KOPT-K1 (cell line): Measurements from ENCODE around the gene ATP5MC2.
"Not testable (repeated sequence)": the region's sequence is repeated elsewhere in the genome, so short reads cannot be mapped to it uniquely, and the experiment has no call there.

Source experiments
- H3K27ac ChIP-seq: fragments of 200-600 bp; sonication (generic); 2 replicates; pipeline ENCODE4 v1.5.1; 2016; ENCODE audit warnings: antibody characterized with exemption, mild to moderate bottlenecking, low read depth, low read length; ENCODE audit not compliant: poor library complexity, severe bottlenecking
- H3K36me3 ChIP-seq: fragments of 200-600 bp; sonication (generic); 2 replicates; pipeline ENCODE4 v1.5.1; 2017; ENCODE audit warnings: antibody characterized with exemption, mild to moderate bottlenecking, low read length, moderate library complexity; ENCODE audit not compliant: insufficient read depth
- H3K9me3 ChIP-seq: fragments of 200-600 bp; sonication (generic); 2 replicates; pipeline ENCODE4 v1.5.1; 2017; ENCODE audit warnings: antibody characterized with exemption, low read length, mild to moderate bottlenecking; ENCODE audit not compliant: insufficient read depth, poor library complexity, severe bottlenecking

The ATP5MC2 gene

GRCh38 chr12:53644133-53644532 is 31.8 kb downstream of the ATP5MC2 start:
- Histone ChIP-seq H3K27ac (no peak overlapping the region), H3K9me3 (no peaks in the 10 kb centered on the region), H3K36me3 (no peaks in the 10 kb centered on the region)

- Histone ChIP-seq H3K27ac (no peak overlapping the region), H3K9me3 (no peaks in the 10 kb centered on the region), H3K36me3 (no peaks in the 10 kb centered on the region)
Observed at GRCh38 chr12:53643232-53643979, 32.5 kb downstream of the ATP5MC2 start.

- Histone ChIP-seq H3K27ac (no peak overlapping the region), H3K9me3 (no peaks in the 10 kb centered on the region), H3K36me3 (no peaks in the 10 kb centered on the region)
Observed at GRCh38 chr12:53638057-53638456, 37.8 kb downstream of the ATP5MC2 start.

- no peak overlapping the region for H3K27ac ChIP-seq
- H3K9me3 ChIP-seq = no peaks in the 10 kb centered on the region
- H3K36me3 ChIP-seq = no peaks in the 10 kb centered on the region
Observed at GRCh38 chr12:53636641-53637040, 39.2 kb downstream of the ATP5MC2 start.

DNA sequence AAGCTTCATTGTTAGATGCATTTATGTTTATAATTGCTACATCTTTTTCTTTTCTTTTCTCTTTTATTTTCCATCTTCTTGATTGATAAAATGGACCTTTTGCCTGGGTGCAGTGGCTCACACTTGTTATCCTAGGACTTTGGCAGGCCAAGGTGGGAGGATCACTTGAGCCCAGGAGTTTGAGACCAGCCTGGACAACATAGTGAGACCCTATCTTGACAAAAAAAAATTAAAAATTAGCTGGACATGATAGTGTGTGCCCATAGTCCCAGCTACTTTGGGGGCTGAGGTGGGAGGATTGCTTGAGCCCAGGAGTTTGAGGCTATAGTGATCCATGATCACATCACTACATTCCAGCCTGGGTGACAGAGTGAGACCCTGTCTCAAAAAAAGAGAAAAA is 40.2 kb downstream of the ATP5MC2 start:
- H3K36me3 ChIP-seq = not testable (repeated sequence)

GRCh38 chr12:53631721-53632120 is 44.2 kb downstream of the ATP5MC2 start:
- H3K9me3 ChIP-seq = no peaks in the 10 kb centered on the region
- no peaks in the 10 kb centered on the region for H3K36me3 ChIP-seq
- H3K27ac ChIP-seq = no peak overlapping the region

More for the DNA sequence above, 40.2 kb downstream of the ATP5MC2 start:
- H3K27ac ChIP-seq, H3K9me3 ChIP-seq: not testable (repeated sequence)

- H3K36me3 ChIP-seq = no peaks in the 10 kb centered on the region
- H3K27ac ChIP-seq = no peak overlapping the region
- H3K9me3 ChIP-seq = no peaks in the 10 kb centered on the region
Observed at GRCh38 chr12:53627919-53628318, 48.0 kb downstream of the ATP5MC2 start.

DNA sequence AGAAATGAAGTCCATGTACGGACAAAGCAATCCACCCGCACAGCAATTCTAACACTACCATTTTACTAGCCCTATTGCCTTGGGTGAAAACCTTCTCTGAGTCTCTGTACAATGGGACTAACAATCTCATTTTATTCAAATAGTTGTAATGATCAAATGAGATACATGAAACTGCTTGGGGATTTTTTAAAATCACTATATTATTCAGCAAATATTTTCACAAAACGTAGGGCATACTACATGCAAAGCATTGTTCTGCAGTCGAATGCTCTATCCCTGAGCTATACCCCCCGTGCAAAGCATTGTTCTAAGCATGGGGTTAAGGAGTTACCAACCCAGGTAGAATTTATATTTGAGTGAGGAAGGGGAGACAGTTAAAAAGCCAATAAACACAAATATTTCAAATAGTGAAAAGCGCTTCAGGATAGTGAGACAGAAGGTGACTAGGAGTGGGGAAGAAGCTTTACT is 49.1 kb downstream of the ATP5MC2 start:
- no peaks in the 10 kb centered on the region for H3K9me3 ChIP-seq
- H3K27ac ChIP-seq = peak overlapping the region; percentile 86
- H3K36me3 ChIP-seq = no peaks in the 10 kb centered on the region

DNA sequence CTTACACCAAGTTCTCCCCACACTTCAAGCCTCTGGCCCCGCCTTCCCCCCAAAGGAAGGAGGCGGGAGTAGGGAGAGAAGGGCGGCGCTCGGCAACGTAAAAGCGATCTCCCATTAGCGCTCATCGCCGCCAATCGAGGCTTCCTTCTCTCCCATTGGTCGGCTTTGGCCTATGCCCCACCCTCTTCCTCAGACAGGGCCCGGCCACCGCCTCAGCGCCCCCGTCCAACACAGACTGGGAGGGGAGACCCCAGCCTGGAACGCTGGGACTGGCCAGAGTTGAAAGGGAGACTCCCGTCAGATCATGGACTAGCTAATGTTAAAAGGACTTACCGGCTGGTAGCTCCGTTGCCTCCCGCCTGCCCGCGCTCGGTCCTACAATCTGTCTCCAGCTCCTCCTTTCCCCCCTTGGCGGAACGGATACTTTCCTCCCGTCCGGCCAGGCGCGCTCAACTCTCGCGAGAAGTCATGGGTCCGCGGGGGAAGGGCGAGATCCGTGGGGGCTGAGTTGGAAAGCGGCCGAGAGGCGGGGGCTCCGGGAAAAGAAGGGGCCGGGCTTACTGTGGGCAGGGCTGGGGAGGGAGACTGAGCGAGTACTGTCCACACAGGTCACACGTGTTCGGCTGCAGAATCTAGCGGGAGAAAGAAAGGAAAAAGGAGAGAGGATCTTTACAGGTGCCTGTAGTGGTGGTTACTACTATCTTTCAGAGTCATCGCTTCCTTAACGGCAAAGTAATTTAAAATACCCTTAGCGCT is 49.8 kb downstream of the ATP5MC2 start, which contains the start of gene ATF7:
TSS of gene ATF7 (minus strand) at position 437 of the 756 bp plus-strand sequence. CDS start 25,382 bp downstream, outside the sequence.
- H3K27ac ChIP-seq = peak within 1 kb of the TSS; percentile 86
- H3K9me3 ChIP-seq = no peaks in the 10 kb centered on the region
- H3K36me3 ChIP-seq = no peaks in the 10 kb centered on the region

DNA sequence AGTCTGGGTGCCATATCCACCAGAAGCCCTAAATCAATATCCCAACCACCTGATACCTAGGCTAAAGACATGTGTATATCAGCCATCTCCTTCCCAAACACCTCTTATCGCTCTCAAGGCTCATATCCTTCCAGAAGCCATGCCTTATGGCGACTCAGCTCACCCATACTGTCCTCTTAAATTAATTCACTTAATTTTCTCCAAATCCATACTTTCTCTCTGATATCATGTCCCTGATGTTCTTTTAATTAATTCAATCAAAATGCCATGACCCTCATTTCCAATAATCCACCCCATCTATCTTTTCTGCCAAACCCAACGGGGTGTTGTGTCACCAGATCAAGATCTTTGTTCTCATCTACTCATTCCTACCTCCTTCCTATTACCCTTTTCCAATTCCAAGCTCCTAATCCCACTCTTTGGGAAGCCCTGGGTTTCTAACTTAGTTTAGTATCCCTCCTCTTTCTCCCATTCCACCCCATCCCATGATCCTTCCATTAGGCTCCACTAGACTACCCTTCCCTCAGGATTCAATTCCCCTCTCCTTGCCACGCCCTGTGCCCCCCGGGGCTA is 50.4 kb downstream of the ATP5MC2 start:
- Histone ChIP-seq H3K9me3 (no peaks in the 10 kb centered on the region), H3K27ac (peak overlapping the region; percentile 86), H3K36me3 (no peaks in the 10 kb centered on the region)

GRCh38 chr12:53624956-53625355 is 50.9 kb downstream of the ATP5MC2 start:
- Histone ChIP-seq H3K27ac (peak overlapping the region; percentile 86), H3K36me3 (no peaks in the 10 kb centered on the region)

GRCh38 chr12:53624458-53624857 is 51.4 kb downstream of the ATP5MC2 start:
- Histone ChIP-seq H3K9me3 (no peaks in the 10 kb centered on the region), H3K36me3 (no peaks in the 10 kb centered on the region), H3K27ac (peak overlapping the region; percentile 20)

More at GRCh38 chr12:53624956-53625355, 50.9 kb downstream of the ATP5MC2 start:
- no peaks in the 10 kb centered on the region for H3K9me3 ChIP-seq

GRCh38 chr12:53623548-53624385 is 52.1 kb downstream of the ATP5MC2 start:
- peak overlapping the region; percentile 20 for H3K27ac ChIP-seq
- H3K36me3 ChIP-seq = no peaks in the 10 kb centered on the region
- H3K9me3 ChIP-seq = no peaks in the 10 kb centered on the region

- H3K9me3 ChIP-seq = no peaks in the 10 kb centered on the region
- no peak overlapping the region for H3K27ac ChIP-seq
Observed at GRCh38 chr12:53622724-53623123, 53.2 kb downstream of the ATP5MC2 start.

More at GRCh38 chr12:53622724-53623123, 53.2 kb downstream of the ATP5MC2 start:
- H3K36me3 ChIP-seq = no peaks in the 10 kb centered on the region
